Anterior cingulate cortex (tissue), 58 donors: ENCODE results near the gene ZFAND5.
A peak's percentile ranks its signal among the peaks of the same experiment; 100 is the strongest.

Experiments
- DNase-seq, 58 donors: peaks; one replicate each; lab custom pipeline; 2025; lab: John Stamatoyannopoulos, UW

The ZFAND5 gene

DNA sequence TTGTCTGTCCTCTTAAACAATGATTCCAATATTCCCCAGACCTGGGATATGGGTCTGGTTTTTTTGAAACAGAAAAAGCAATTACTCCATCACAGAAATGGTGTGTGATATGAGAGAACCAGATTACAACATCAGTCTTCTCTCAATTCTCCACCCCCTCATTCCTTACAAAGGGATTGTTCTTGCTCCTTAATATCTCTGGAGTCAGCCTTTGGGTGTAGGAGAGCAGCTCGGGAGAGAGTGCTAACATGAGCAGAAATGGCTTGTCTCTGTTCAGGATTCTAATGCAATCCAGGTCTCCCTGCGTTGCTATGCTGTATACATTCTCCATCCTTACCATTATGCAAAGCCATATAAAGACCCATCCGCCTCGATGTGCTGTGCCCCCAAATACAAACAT, 32.7 kb downstream of the ZFAND5 start:
- DNase-seq = no peak

DNA sequence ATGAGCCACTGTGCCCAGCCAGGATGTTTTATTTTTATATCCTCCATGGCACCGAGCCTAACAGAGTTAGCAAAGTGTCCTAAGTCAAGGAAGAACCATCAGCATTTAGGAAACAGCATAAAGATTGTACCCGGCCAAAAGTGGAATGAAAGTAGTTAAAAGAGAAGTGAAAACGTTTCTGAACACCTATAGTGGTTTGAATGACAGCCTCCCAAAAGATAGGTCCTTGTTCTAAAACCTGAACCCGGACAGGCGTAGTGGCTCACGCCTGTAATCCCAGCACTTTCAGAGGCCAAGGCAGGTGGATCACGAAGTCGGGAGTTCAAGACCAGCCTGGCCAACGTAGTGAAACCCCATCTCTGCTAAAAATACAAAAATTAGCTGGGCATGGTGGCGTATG, 37.4 kb downstream of the ZFAND5 start:
- no peak for DNase-seq

DNA sequence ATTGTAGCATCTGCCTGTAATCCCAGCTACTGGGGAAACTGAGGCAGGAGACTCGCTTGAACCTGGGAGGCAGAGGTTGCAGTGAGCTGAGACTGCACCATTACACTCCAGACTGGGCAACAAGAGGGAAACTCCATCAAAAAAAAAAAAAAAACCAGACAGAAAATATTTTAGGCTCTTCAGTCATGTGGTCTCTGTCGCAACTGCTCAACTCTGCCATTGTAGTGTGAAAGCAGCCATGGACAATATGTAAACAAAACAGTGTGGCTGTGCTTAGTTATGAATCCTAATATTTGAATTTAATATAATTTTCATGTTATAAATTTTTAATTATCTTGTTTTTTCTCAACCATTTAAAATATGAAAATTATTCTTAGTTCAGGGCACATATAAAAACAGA, 38.4 kb downstream of the ZFAND5 start:
- no peak for DNase-seq

DNA sequence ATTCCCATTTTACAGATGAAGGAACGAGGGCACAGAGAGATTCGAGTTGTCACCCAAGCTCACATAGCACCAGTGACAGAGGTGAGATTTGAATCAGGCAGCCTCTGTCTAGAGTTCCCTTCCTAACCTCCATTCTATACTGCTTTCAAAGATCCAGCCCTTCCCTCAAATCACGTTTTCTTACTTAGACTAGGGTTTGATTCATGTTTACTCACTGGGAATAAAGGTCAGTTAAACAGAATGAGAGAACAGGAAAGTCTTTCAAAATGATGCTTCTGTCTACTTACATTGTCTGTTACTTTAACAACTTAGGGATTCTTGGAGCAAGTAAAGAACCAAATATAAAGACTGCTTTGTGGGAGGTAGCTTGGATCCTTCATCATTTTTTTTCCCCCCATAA, 40.0 kb downstream of the ZFAND5 start:
- DNase-seq = no peak

DNA sequence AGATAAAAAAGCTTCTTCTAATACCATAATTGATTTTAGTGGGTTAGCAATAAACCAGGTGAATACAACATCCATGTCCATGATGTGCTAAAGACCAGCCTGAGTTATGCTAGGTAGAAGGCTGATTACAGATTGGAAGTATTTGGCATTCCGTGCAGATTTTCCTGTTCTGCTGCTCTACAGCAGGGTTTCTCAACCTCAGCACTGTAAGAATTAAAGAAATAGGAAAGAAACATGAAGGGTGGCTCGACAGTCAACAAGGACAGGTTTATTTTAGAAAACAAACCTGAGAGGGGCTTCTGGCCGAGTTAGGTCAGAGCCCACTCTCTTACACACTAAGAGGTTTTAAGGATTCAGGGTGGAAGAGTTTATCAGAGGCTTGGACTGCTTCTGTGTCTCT, 42.3 kb downstream of the ZFAND5 start:
- DNase-seq = no peak

DNA sequence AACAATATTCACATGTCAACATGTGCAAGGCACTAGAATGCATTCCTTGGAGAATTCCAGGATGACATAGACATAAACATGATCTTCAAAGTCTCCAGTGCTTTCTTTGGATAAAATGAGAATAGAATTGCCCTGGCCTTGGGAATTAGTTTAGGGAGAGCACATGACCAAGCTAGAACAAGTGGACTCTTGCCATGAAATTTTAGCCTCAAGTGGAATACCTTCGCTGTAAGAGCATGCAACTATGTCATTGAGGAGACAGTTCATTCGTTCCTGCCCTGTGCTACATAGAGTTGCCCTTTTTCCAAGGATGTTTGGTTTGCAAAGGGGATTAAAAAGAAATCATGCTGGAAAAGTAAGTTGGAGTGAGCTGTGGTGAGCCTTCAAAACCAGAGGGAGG, 42.7 kb downstream of the ZFAND5 start:
- no peak for DNase-seq

DNA sequence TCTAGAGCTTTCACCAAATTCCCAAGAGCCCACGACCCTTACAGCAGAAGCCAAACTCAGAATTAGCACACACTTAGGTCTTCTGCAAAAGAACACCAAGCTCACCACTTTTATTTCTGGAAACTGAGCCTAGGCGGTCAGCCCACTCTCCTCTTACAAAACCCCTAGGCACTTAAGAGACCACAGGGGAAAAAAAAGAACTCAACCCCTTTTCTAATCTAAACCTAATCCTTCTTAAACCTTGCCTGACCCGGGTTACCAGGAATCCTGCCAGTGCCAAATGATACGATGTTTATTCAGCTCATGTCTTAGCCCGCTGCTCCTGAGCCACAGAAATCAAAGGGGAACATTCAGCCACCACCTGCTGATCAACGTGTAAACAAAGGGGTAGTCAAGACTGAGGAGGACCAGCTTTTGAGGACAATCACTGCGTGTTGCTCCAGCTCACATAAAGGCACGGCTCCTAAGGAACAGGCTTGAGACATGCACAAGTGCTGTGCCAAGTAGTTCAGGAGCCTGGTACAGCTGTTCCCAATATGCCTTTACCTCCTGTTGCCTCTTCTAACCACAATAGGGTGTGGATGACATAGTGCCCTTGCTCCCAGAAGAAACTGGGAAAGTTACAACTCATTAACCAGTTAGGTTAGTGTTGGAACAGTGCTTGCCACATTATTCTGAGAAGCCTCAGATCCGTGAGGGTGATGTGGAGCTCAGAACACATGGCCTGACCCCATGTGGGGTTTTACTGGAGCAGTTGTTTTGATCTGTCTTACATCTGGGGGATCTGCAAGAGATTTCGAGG, 49.3 kb downstream of the ZFAND5 start:
- peak in 32 of 58 donors; percentile 0 to 76 (median 15) for DNase-seq

DNA sequence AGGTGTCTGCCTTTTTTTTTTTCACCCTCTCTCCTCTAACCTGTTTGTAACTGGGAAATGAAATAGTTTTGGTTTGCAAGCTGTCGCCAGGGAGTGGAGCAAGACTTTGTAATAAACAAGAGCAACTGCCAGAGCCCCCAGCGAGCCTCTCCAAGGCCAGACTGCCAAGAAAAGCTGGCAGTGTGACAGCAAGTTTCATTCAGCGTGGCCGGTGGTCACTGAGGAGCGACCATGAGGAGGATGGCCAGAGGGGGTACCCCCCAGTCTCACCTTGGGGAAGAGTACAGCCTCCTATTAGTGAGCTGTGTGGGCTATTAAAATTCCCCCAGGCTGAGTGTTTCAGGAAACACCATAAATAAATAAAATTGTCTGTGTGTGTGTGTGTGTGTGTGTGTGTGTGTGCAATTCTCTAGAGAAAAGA, 49.9 kb downstream of the ZFAND5 start:
- peak in 53 of 58 donors; percentile 5 to 77 (median 34) for DNase-seq

DNA sequence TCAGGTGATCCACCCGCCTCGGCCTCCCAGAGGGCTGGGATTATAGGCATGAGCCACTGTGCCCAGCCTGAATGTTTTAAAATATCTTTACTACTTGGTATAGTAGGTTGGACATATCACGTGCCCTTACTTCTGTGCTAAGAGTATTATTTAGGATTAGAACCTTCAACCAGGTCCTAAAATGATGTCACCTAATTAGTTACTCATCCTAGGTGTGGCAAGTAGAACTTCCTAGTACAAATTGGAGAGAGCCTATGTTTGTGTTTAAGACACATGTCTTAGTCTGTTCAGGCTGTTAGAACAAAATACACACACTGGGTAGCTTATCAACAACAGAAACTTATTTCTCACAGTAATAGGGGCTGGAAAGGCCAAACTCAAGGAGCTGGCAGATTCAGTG, 51.5 kb downstream of the ZFAND5 start:
- DNase-seq = no peak

DNA sequence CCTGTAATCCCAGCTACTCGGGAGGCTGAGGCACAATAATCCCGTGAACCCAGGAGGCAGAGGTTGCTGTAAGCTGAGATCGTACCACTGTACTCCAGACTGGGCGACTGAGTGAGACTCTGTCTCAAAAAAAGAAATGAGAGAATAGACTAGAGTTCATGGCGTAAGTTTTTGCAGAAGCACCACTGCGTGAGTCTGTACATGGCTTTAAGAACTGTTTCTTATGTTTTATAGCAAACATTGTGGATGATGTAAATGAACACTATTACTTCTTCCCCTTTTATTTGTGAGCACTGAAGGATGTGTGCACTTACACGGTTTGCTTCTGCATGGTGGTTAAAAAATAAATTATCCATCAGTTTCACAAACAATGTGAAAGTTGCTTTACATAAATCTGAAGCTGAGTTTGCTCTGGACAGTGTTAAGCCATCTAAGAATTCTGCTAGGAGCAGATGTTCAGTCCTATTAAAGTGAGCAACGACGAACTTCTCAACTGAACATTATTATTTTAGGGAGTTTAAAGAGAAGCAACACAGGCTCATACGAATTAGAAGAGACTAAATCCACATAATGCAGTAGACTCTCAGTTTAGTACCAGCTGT, 52.5 kb downstream of the ZFAND5 start:
- DNase-seq = no peak

DNA sequence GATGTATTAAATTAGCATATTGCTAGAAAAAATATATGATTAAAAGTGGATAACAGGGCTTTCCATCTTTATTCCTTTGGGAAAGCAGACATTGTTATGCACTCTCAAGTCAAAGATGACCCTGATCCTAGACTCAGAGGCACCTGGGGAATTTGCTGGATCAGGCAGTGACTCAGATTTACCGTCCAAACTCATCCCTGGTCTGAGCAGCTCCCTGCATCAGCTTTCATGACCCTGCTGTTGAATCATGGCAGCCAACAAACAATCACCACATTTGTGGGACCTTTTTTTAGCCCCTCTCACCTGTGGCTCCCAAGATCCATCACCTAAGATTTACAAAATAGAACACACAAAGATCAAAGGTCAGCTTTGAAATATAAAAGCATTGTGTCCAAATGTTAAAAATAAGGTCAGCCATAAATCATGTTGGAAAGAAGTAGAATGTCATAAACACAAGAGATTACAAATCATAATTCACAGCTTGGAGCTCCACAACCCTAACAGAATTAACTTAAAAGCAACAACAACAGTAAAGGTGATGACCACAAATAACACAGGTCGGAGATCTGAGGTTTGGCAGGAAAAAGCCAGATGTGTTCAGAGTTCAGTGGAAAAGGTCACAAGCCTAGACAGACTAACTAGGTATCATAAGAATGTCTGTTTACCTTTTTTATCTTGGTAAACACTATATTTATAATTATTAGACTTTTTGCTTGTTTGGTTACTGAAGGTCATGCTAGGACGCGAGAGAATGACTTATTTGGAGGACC, 55.5 kb downstream of the ZFAND5 start:
- no peak for DNase-seq

DNA sequence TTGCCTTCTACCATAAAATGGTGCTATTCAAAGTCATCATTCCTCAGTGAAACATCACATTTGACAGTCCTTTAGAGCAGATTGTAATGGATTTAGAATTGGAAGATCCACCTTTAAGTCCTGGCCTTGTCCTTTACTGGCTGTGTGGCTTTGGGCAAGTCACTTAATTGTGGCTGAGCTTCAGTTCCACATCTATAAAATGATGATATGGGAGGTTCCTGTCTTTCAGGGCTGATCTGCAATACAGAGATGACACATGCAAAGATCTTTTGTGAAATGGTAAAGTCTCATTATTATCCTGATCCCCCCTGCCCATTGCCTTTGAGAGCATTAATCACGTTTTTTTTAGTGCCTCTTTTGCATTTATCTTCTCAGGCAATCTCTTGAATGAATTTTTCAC, 58.2 kb downstream of the ZFAND5 start:
- no peak for DNase-seq

DNA sequence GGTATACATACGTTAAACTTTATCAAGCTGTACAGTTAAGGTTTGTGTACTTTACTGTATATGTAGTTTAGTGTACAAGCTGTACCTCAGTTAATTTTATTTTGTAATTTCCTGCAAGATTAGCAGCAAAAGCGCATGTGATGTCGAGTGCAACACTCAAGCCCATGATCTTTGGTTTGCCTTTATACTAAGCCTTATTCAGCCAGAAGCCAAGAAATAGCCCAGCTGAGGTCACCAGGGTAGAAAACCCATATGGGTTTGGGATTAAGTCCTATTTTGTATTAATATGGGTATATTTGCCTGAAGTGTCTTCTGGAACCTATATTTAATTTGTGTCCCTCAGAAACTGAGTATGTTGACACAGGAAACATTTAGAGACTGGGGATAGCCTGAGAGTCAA, 59.3 kb downstream of the ZFAND5 start:
- DNase-seq = no peak

DNA sequence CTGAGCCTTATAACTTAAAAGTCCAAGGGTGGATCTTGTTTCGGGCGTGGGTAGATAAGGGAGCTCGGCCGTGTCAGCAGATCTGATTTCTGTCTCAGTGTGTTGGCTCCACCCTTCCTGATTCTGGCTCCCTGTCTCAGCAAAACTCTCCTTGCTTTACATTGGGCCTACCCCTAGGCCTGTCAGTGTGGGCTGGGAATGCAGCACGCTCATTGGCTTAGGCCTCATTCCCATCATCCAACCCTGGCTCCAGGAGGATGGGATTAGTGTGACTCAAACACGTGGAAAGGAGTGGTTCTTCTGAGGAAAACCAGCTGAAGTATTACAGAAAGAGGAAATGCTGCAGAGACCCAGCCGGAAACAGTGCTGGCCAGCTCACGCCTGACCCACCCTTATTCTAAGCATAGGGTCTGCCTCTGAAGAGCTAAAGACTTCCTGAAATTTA, 59.9 kb downstream of the ZFAND5 start:
- DNase-seq = peak in 36 of 58 donors; percentile 2 to 58 (median 16)

DNA sequence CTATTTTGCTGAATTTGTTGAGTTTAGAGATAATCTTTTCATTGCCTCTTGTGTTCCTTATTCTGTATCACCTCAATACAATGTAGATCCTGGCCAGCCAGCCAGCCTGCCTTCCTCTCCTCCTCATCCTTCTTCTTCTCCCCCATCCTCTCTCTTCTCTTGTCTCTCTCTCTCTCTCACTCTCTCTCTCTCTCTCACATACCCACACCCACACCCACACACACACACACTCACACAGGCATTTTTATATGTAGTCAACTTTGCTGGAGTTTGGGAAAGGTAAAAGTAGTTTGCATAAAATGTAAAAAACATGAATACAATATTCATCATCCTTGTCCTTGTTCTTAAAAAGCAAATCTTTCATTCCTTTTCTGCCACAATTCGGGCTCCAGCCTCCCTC, 60.5 kb downstream of the ZFAND5 start:
- no peak for DNase-seq
